ENCODE results near the gene PLA2G2F. TPM values are rescaled to one million over a fixed set of nuclear protein-coding genes. Genes with fewer than 3 reads are reported as not detected.

Gene PLA2G2F
- total and polyA plus RNA-seq, 2 of the 13 experiments (the other 11 are each of a cell fraction or from before 2014, with no cell fraction given): not detected

- no peak overlapping the region for H3K9ac ChIP-seq (ENCODE audit: insufficient read depth, low read depth, low read length)
These were observed 48.1 kb downstream of the PLA2G2F start for GRCh38 chr1:20187103-20187812.

GRCh38 chr1:20187813-20188454 lies 48.8 kb downstream of the PLA2G2F start:
- no peak for DNase-seq (ENCODE audit: low spot score)
- Histone ChIP-seq H3K9me3 (ENCODE audit: low read length) (no peaks in the 10 kb centered on the region), H3K4me2 (ENCODE audit: low read depth, low read length) (no peak overlapping the region), H3K4me1 (ENCODE audit: insufficient read depth, low read length) (peaks cover 34% of the 10 kb centered on the region), H3K27me3 (ENCODE audit: control insufficient read depth in 1 of 2, insufficient read depth in 2 of 2, low read length in 2 of 2) (peaks cover 2 to 55% of the 10 kb centered on the region in 2 experiments; a peak in 4 of 5 replicates), H3K27ac (ENCODE audit: extremely low read length, insufficient read depth, low read length) (no peak overlapping the region), H2AFZ (ENCODE audit: low read length) (no peak overlapping the region), H4K20me1 (ENCODE audit: insufficient read depth, low read length) (no peaks in the 10 kb centered on the region), H3K36me3 (replicated peaks in 1 of 2; ENCODE audit: control insufficient read depth in 1 of 2, insufficient read depth in 2 of 2, low read length in 2 of 2) (no peaks in the 10 kb centered on the region), H3K4me3 (replicated peaks in 1 of 3; ENCODE audit: insufficient read depth in 1 of 3, low read depth in 2 of 3, low read length in 3 of 3) (no peak overlapping the region), H3K79me2 (ENCODE audit: insufficient read depth, low read length) (no peaks in the 10 kb centered on the region), H3K9ac (ENCODE audit: insufficient read depth, low read depth, low read length) (no peak overlapping the region)
- intact Hi-C loops (cut with micrococcal nuclease; ENCODE audit: unreplicated experiment): no loop called here
- in situ Hi-C loops (cut with HindIII; ENCODE audit: extremely low pct_ligation_motif_present, low pct_unique_long_range_greater_than_20kb): no loop called here
- no TSS peak for BruUV-seq (replicated peaks)
- FAIRE-seq: no peak
- TF ChIP-seq ZNF30 (CRISPR knock-in tag; IDR thresholded peaks at IDR 0.05): no peak
- no peak for TF ChIP-seq ZNF737 (CRISPR knock-in tag; IDR thresholded peaks at IDR 0.05; ENCODE audit: borderline replicate concordance)
- no peak for TF ChIP-seq SIN3A (IDR thresholded peaks at IDR 0.05; ENCODE audit: borderline replicate concordance, low read depth, low read length)
- no peak for TF ChIP-seq ZNF543 (CRISPR knock-in tag; IDR thresholded peaks at IDR 0.05)
- TF ChIP-seq TCF7 (IDR thresholded peaks at IDR 0.05; ENCODE audit: low read depth): no peak
- TF ChIP-seq MTA3 (CRISPR knock-in tag; IDR thresholded peaks at IDR 0.05): no peak
- no peak for TF ChIP-seq NCOA5 (CRISPR knock-in tag; IDR thresholded peaks at IDR 0.05)
- TF ChIP-seq TGIF2 (CRISPR knock-in tag; IDR thresholded peaks at IDR 0.05): no peak
- no peak for TF ChIP-seq MAZ (IDR thresholded peaks at IDR 0.05; ENCODE audit: borderline replicate concordance, low read depth, low read length)
- TF ChIP-seq MAZ (CRISPR knock-in tag; IDR thresholded peaks at IDR 0.05; ENCODE audit: low read depth): no peak
- no peak for TF ChIP-seq ATF6 (CRISPR knock-in tag; conservative IDR thresholded peaks at IDR 0.05)
- TF ChIP-seq ZNF512 (CRISPR knock-in tag; IDR thresholded peaks at IDR 0.05): no peak
- ChIA-PET POLR2A (no interaction called here), CTCF (ENCODE audit: low intra/inter-chr PET ratio, low total read pairs) (no interaction called here)
- no peak for ATAC-seq
- 4% methylated on average over 4 of the region's 4 CpGs for WGBS (ENCODE audit: low lambda C conversion rate)

More at GRCh38 chr1:20187103-20187812, 48.1 kb downstream of the PLA2G2F start:
- Histone ChIP-seq H3K27me3 (ENCODE audit: control insufficient read depth in 1 of 2, insufficient read depth in 2 of 2, low read length in 2 of 2) (peaks cover 2 to 55% of the 10 kb centered on the region in 2 experiments; a peak in 4 of 5 replicates), H2AFZ (ENCODE audit: low read length) (no peak overlapping the region), H3K4me3 (replicated peaks in 1 of 3; ENCODE audit: insufficient read depth in 1 of 3, low read depth in 2 of 3, low read length in 3 of 3) (no peak overlapping the region), H3K36me3 (replicated peaks in 1 of 2; ENCODE audit: control insufficient read depth in 1 of 2, insufficient read depth in 2 of 2, low read length in 2 of 2) (no peaks in the 10 kb centered on the region), H3K79me2 (ENCODE audit: insufficient read depth, low read length) (no peaks in the 10 kb centered on the region), H3K4me2 (ENCODE audit: low read depth, low read length) (no peak overlapping the region), H3K4me1 (ENCODE audit: insufficient read depth, low read length) (peaks cover 34% of the 10 kb centered on the region), H4K20me1 (ENCODE audit: insufficient read depth, low read length) (no peaks in the 10 kb centered on the region), H3K27ac (ENCODE audit: extremely low read length, insufficient read depth, low read length) (no peak overlapping the region), H3K9me3 (ENCODE audit: low read length) (no peaks in the 10 kb centered on the region)
- intact Hi-C loops (cut with micrococcal nuclease; ENCODE audit: unreplicated experiment): no loop called here
- no peak for DNase-seq (ENCODE audit: low spot score)
- TF ChIP-seq ZNF343 (CRISPR knock-in tag; IDR thresholded peaks at IDR 0.05) (no peak), ERF (CRISPR knock-in tag; IDR thresholded peaks at IDR 0.05) (no peak), KDM4B (CRISPR knock-in tag; IDR thresholded peaks at IDR 0.05) (no peak)
- 56% methylated on average over 5 of the region's 7 CpGs for WGBS (ENCODE audit: low lambda C conversion rate)
- in situ Hi-C loops (cut with HindIII; ENCODE audit: extremely low pct_ligation_motif_present, low pct_unique_long_range_greater_than_20kb): no loop called here
- ChIA-PET CTCF (ENCODE audit: low intra/inter-chr PET ratio, low total read pairs) (no interaction called here), POLR2A (no interaction called here)
- no TSS peak for BruUV-seq (replicated peaks)
- no peak for FAIRE-seq
- ATAC-seq: no peak
